GM18909 (cell line): ENCODE data around the gene RASA4.
A peak's percentile ranks its signal among the peaks of the same experiment; 100 is the strongest.
"Not testable (repeated sequence)": the region's sequence is repeated elsewhere in the genome, so short reads cannot be mapped to it uniquely, and the experiment has no call there.

ENCODE experiments used
- ATAC-seq: cut with Tn5 transposase; IDR thresholded peaks from one replicate; pipeline ENCODE4 v1.9.1; 2021; ENCODE audit warnings: mild to moderate bottlenecking; ENCODE audit not compliant: unreplicated experiment, poor library complexity

Gene RASA4

DNA sequence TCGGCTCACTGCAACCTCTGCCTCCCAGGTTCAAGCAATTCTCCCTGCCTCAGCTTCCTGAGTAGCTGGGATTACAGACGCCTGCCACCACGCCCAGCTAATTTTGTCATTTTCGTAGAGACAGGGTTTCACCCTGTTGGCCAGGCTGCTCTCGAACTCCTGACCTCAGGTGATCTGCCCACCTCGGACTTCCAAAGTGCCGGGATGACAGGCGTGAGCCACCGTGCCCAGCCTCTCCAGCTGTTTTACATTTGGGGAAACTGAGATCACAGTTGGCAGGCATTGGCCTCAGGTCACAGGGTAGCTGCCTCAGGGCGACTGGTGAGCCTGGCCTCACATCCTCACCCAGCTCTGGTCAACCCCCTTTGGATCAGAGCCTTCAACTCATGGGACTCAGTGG, 6.8 kb downstream of the RASA4 start:
- ATAC-seq = not testable (repeated sequence)

DNA sequence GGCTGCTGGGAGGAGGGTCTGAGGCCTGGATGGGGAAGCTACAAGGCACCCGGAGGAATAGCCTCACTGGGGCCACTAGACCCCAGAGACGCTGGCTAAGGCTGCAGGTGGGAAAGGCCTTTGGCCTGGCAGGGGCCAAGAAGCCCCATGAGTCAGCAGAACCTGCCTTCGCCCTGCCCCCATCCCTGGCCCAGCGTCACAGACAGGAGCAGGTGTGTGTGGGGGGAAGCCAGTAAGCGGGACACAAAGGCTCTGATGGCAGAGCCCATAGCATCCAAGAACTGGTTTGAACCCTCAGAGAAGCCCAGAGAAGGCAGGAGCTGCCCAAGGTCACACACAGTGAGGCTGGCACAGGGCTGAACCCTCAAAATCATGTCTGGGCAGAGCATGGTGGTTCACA, 9.7 kb downstream of the RASA4 start:
- not testable (repeated sequence) for ATAC-seq

DNA sequence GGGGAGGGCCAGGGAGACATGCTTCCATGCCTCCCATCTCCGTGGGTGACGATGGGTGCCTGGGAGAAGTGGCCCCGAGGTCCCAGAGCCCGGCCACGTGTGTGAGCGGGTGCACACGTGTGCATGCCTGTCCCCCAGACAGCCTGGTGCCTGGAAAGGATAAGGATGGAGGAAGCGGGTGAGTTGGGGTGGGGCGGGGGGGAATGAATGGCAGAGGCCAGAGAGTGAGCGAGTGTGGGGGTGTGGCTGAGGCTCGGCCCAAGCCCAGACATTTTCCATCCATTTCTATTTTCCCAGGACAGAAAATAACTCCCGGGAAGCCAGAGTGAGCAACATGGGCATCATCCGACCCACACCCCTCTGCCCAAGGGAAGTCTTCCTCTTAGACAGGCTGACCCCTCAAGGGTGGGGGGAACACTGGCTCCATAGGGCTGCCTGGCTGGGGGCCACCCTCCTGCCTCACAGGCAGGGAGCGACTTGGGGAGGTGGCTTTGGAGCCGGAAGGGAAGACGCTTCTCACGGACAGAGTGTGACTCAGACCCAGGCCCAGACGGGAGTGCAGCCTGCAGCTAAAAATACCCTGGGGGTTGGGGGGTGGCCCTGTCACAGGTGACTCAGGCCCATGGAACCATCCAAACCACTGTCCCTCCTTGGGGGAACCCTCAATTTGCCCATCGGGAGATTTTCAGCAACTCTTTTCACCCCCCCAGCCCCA, 12.0 kb downstream of the RASA4 start:
- not testable (repeated sequence) for ATAC-seq

DNA sequence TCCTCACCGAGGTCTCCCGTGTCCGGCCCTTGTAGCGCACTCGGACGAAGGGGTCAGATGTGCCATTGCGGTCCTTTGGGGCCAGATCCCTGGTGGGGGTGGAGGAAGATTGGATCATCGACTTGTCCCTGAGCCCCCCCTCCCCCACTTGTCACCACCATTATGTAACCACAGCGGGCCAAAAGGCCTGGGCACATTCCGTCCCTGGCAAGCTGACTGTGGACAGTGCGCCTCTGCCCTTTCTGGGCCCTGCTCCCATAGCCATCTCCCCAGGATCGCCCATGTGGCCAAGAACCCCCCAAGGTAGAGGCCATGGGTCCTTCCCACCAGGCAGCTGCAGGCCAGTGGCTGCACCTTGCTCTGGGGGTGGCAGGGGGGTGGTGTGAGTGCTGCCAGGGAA, 14.2 kb downstream of the RASA4 start:
- ATAC-seq = not testable (repeated sequence)

DNA sequence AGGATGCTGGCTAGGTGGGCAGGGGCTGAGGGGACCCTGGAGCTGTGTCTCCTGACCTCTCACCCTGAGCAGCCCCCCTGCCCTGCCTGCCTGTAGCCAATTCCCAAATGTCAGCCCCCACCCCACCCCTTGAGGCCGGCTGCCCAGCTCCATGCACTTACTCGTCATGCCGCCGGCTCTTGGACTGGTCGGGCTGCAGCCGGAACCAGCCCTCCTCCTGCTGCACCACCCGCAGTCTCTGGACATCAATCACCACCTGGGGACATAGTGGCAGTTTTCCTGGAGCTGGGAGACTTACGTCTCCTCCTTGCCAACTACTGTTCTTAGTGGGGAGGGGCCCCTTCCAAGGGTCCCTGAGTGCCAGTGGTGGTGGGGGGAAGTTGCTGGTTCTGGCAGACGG, 16.9 kb downstream of the RASA4 start:
- not testable (repeated sequence) for ATAC-seq

DNA sequence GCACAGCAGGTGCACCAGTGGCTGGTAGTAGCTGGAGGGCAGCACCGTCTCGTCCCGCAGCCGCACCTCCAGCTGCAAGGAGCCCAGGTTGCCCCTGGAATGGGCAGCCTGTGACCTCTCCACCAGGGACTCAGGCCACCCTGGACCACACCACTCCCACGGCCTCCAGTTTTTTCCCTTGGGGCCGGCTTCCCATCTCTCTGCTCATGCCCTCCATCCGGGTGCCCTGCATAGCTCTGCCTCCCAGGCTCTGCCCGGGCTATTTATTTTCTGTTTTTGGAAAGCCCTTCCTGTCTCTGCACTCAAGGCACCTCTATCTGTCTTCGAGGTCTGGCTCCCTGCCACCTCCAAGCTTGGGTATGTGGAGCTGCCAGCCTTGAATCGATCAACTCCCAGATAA, 20.5 kb downstream of the RASA4 start:
- ATAC-seq = not testable (repeated sequence)

DNA sequence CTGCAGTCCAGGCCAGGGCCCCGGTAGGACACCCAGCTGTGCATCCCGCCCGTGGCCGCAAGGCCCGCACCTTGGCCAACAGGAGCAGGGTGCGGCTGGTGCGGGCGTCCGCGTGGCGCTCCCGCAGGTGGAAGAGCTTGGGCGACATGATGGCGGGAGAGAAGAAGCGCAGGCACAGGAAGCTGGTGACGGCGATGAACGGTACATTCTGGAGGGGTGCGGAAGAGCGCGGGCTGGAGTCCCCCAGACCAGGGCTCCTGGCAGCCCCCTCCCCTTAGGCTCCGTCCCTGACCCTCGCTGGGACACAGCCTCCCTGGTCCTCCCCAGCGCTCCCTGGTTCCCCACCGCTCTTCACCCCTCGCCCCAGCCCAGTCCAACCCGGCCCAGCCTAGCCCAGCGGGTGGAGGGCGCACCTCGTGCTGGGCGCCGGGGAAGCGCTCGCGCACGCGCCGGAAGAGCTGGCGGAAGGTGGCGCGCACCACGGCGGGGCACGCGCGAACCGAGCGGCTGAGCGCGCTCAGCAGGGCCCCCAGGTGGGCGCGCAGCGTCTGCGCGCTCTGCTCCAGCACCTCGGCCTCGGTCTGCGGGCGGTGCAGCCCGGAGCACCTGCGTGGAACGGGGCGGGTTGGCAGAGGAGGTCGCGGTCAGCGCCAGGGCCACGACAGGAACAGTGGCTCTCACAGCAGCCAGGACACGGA, 22.8 kb downstream of the RASA4 start:
- ATAC-seq = peak; percentile 67

DNA sequence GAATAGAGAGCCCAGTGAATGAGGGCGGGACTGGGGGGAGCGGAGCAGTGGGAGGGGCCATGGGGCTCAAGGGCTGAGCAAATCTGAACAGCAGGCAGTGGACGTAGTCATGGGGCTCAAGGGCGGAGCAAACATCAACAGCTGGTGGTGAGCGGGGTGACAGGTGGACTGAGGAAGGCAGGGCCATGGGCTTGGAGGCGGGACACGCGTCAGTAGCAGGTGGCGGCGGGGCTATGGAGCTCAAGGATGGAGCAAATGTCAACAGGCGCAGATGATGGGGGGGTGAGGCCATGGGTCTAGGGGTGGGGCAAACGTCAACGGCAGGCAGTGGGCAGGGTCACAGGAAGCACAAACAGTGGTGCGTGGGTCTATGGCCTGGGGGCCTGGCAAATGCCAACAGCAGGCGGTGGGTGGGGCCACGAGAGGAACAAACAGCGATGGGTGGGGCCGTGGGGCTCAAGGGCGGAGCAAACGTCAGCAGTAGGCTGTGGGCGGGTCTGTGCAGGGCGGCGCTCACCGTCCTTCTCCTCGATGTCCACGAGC, 24.0 kb downstream of the RASA4 start:
- peak; percentile 65 for ATAC-seq

DNA sequence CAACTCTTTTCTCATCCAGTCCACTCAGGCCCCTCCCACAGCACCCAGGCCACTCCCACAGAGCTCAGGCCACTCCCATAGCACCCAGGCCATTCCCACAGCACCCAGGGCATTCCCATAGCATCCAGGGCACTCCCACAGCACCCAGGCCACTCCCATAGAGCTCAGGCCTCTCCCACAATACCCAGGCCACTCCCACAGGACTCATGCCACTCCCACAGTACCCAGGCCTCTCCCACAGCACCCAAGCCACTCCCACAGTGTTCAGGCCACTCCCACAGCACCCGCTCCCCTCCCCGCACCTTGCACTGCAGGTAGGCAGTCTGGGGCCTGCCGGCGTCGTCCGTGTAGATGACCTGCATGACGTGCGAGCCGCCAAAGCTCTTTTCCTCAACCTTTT, 26.7 kb downstream of the RASA4 start:
- ATAC-seq = peak; percentile 39

DNA sequence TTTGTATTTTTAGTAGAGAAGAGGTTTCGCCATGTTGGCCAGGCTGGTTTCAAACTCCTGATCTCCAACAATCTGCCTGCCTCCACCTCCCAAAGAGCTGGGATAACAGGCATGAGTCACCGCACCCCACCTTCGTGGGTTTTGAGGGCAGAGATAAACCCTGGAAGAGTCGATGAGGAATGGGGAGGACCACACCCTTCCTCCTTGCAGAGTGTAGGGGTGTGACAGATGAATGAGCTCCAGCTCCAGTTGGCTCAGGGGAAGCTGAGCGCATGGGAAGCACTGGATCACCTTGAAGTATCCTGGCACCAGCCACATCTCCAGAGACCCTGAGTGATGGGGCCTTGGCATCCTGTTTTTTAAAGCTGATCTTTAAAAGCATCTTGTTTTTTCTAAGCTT, 33.1 kb downstream of the RASA4 start:
- not testable (repeated sequence) for ATAC-seq

DNA sequence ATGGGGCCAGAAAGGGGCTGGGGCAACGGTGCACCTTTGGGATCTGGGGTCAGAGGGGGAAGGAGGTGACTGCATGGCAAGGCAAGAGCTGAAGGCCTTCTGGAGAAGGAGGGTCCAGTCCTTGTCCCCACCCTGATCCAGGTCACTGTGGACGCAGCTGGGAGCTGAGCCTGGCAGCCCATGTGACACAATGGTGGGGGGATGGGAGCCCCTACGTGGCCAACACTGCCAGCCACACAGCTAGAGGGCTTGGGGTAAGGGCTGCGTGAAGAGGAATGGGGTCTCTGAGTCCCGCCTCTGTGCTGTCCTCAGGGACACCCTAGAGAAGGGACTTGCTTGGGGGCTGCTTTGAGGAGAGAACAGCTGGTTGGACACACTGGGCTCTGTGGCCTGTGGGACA, 34.8 kb downstream of the RASA4 start:
- ATAC-seq = not testable (repeated sequence)

DNA sequence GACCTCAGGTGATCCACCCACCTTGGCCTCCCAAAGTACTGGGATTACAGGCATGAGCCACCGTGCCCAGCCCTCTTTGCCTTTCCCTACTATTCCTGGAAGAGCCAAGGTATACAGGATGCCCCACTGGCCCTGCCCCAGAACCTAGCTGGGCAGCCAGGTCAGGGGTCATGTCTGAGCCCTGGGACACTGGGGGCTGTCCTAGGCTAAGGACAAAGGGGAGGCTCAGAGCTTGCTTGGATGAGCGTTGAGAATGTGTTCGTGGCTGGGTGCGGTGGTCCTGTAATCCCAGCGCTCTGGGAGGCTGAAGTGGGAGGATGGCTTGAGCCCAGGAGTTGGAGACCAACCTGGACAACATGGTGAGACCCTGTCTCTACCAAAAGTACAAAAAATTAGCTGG, 38.1 kb downstream of the RASA4 start:
- ATAC-seq = not testable (repeated sequence)

DNA sequence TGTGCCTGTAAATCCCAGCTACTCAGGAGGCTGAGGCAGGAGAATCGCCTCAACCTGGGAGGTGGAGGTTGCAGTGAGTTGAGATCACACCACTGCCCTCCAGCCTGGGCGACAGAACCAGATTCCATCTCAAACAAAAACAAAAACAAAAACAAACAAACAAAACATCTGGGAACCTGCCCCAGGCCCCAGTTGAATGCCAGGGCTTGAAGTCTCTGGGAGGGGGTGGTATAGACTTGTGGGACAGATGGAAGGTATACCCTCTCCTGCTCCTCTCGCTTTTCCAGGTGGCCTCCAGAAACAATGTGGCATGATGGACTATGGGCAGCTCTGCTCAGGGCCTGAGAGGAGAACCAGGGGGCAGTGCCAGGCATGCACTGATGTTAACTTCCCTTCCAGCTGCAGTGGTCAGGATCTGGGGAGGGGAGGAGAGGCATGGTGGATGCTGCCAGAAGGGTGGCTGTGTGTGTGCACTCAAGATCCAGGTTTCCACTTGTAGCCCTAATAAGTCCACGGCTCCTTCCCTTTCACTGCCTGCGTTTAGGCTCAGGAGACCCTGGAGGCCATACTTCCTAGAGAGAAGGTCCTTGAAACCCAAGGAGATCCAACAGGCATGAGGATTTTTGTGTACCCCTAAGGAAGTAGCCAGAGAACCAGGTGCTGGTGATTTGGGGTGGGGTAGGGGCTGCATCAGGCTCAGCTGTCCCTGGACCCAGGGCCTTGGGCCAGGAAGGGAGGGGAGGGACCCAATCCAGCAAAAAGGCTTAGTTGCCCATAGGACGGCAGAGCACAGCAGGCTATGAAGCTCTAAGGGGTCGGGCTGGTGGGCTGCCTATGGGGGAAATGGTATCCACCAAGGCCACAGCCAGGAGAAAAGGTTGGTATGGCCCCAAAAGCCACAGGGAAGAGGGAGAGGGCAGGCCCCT, 39.0 kb downstream of the RASA4 start:
- not testable (repeated sequence) for ATAC-seq

DNA sequence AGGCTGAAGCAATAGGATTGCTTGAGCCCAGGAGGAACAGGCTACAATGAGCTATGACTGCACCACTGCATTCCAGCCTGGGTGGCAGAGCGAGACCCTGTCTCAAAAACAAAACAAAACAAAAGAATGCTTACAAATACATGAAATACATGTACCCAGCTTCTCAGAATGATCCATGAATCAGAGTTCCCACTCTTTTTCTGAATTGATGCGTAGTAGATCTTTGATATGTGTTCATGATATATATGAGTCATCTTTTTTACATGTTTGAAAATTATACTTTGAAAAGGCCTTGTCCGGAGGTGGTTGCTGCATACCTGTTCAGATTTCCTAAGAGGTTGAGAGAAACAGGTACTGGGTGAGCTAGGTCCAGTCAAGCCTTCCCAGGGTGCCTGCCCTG, 40.2 kb downstream of the RASA4 start:
- ATAC-seq = not testable (repeated sequence)

DNA sequence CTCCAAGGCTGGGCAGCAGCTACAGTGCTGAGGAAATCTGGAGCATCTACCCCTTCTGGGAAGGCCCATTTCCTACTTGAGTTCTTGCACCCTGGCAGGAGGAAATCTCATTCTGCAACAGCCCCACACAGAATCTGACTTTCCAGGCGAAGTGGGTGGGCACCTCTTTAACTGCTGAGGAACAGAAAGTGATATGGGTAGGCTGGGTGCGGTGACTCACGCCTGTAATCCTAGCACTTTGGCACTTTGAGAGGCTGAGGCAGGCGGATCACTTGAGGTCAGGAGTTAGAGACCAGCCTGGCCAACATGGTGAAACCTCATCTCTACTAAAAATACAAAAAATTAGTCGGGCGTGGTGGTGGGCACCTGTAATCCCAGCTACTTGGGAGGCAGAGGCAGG, 41.9 kb downstream of the RASA4 start:
- not testable (repeated sequence) for ATAC-seq

DNA sequence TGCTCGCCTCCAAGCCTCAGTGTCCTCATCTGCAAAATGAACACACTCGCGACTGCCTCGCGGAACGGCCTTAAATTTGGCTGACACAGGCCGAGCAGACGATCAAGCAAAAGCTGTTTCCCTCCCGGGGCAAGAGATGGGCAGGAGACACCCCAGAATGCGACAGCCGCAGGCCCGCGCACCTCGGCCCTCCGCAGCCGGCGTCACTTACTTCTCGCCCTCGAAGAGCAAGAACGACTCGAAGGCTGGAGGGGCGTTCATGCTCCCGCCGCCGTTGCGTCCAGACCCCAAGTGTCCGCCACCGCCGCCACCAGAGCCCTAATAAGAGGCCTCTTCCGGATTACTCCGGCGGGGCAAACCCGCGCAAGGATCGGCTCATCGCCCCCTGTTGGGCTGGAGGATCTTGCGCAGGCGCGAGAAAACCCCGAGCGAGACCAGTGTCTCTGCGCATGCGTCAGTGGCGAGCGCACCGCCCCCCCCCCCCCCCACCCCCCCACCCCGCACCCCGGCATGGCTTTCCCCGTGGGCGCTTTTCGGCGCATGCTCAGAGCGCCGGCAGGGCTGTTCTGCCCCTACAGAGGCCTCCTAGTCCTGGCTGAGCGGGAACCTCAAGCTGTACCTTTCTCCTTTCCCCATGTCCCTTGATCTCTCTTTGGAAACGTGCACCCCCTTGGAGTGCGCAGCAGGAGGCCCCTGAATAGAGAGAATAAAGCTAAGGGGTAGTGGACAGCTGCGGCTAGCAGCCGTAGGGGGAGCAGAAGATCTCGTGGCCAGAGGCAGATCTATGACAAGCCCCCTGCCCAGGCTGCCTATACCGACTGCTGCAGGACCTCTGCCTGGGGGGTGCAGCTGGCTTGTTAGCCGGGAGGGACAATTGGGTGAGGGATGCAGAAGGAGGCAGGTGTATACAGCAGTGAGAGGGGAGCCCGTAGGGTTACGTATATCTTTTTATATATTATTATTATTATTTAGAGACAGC, 44.0 kb downstream of the RASA4 start, which contains the start of gene POLR2J3:
TSS of gene POLR2J3 (minus strand) at position 323 of the 979 bp plus-strand sequence. CDS start at position 261, 62 bp downstream.
- peak; percentile 88 for ATAC-seq

DNA sequence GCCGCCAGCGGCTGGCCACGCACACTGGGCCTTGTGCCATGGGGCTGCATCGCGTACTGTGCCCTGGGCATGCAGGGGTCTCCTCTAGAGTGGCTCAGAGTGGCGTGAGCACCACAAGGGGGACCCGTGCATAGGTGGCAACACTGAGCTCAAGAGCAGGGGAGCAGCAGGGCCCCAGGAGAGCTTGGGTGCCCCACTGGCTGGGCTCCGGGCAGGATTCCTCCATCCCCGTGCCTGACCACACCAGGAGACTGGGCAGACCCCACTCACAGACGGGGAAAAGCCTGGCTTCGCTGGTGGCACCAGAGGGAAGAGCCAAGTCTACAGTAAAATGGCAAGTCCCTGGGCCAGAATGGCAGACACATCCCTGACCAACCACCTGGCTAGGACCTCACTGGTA, 47.9 kb downstream of the RASA4 start:
- not testable (repeated sequence) for ATAC-seq

DNA sequence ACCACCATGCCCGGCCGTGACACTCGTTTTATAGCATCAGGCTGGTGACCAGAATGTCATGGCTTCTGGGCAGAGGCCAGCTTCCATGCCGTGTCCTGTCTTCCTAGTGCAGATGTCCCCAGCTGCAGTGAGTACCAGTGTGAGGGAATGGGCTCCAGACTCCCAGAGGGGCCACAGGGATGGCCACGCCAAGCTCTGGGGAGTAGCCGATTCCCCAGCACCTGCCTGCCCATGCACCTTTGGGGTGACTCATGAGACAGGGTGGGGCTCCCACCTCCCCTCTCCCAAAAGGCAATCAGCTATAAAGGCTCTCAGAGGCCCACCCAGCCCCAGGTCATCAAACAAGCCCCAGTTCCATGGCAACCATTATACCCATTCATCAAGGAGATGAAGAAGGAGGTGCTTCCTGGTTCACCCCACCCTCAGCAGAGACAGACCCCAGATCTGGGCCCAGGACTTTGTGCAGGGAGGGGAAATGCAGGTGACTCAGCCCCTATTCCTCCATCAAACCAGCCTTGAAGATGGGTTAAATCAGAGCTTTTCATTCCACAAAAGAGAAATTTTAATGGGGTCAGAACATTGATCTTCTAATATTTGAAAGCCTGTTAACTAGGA, 65.6 kb downstream of the RASA4 start, which contains the start of gene SPDYE2:
TSS of gene SPDYE2 (plus strand) at position 419 of the 615 bp plus-strand sequence. CDS start 2,030 bp downstream, outside the sequence.
- not testable (repeated sequence) for ATAC-seq

DNA sequence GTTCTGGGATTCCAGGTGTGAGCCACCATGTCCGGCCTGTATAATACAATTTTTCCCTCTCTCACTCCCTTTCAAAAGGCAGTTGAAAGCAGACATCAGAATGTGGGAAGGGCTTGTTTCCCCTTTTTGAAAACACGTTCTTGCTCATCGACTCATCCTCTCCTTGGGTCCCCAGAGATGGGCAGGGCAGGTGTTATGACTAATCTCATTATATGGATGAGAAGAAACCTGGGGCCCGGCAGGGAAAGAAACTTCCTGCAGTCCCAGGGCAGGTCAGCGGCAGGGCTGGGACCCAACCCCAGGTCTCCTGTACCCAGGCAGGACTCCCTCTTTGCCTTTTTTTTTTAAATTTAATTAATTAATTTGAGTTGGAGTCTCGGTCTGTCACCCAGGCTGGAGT, 70.2 kb downstream of the RASA4 start:
- ATAC-seq = peak; percentile 76
